H1 (cell line): ENCODE measurements around the gene VDR. TPM values are rescaled to one million over a fixed set of nuclear protein-coding genes. Genes with fewer than 3 reads are reported as not detected.

ENCODE experiments used
- CTCF ChIA-PET: fragments of 300-600 bp; sonication (Branson Sonifier 250); formaldehyde crosslinking; loops from one replicate; lab custom pipeline; 2021; ENCODE audit not compliant: partially characterized antibody; lab: Charles Lee
- POLR2A ChIA-PET: fragments of 300-600 bp; sonication (Branson Sonifier 250); formaldehyde crosslinking; loops from one replicate; lab custom pipeline; 2021; ENCODE audit warnings: inconsistent platforms; ENCODE audit not compliant: partially characterized antibody; lab: Charles Lee
- DNase-seq, 2 experiments: peaks; one replicate each; pipeline versions ENCODE4 v3.0.0 to v3.0.0-alpha.2; 2010 to 2022; ENCODE audit warnings: low spot score in 2 of 2, low read depth in 1 of 2, mixed read lengths in 1 of 2
- FAIRE-seq: peaks from 2 replicates; lab custom pipeline; 2011; peaks lifted over from hg19 to GRCh38; lab: Jason Lieb, UNC
- H2AFZ ChIP-seq: 2 replicates; pipeline ENCODE4 v1.8.1; 2012; ENCODE audit warnings: low read length, inconsistent platforms
- H2AK5ac ChIP-seq: 2 replicates; pipeline ENCODE4 v1.6.1; 2013; ENCODE audit warnings: low read depth, low read length
- H2BK120ac ChIP-seq: replicated peaks from 2 replicates; pipeline ENCODE3; 2013; ENCODE audit warnings: low read depth, low read length, inconsistent platforms
- H2BK12ac ChIP-seq: 2 replicates; pipeline ENCODE4 v1.6.1; 2013; ENCODE audit warnings: low read depth, low read length
- H2BK15ac ChIP-seq: 2 replicates; pipeline ENCODE4 v1.6.1; 2013; ENCODE audit warnings: low read length
- H2BK20ac ChIP-seq: 2 replicates; pipeline ENCODE4 v1.6.1; 2013; ENCODE audit warnings: low read length
- H2BK5ac ChIP-seq: 2 replicates; pipeline ENCODE4 v1.6.1; 2013; ENCODE audit warnings: low read depth, low read length
- H3K14ac ChIP-seq: 2 replicates; pipeline ENCODE4 v1.6.1; 2013; ENCODE audit warnings: inconsistent platforms; ENCODE audit not compliant: insufficient read length
- H3K18ac ChIP-seq: 2 replicates; pipeline ENCODE4 v1.6.1; 2013; ENCODE audit warnings: low read length; ENCODE audit errors: extremely low read depth
- H3K23ac ChIP-seq: 2 replicates; pipeline ENCODE4 v1.6.1; 2013; ENCODE audit warnings: inconsistent platforms; ENCODE audit not compliant: insufficient read length
- H3K23me2 ChIP-seq: 2 replicates; pipeline ENCODE4 v1.6.1; 2013; ENCODE audit warnings: low read depth, low read length
- H3K27ac ChIP-seq: 2 replicates; pipeline ENCODE4 v1.6.1; 2011; ENCODE audit warnings: low read depth, low read length, inconsistent platforms
- H3K27me3 ChIP-seq, 4 experiments: replicated peaks in 1 of 4; 1 replicate in 1 of 4; 2 replicates in 3 of 4; pipeline versions ENCODE4 v1.6.1 to v1.8.1; 2011 to 2013; ENCODE audit warnings: low read length in 3 of 4, mild to moderate bottlenecking in 3 of 4, inconsistent platforms in 2 of 4, mixed read lengths in 2 of 4, moderate library complexity in 1 of 4; ENCODE audit not compliant: control insufficient read depth in 3 of 4, insufficient read depth in 3 of 4; ENCODE audit errors: extremely low read depth in 1 of 4
- H3K36me3 ChIP-seq, 4 experiments: 2 replicates each; pipeline versions ENCODE4 v1.6.1 to v1.8.1; 2011 to 2013; ENCODE audit warnings: mild to moderate bottlenecking in 4 of 4, low read length in 3 of 4, moderate library complexity in 2 of 4, control low read depth in 1 of 4, inconsistent platforms in 1 of 4; ENCODE audit not compliant: insufficient read depth in 4 of 4, control insufficient read depth in 2 of 4
- H3K4ac ChIP-seq: replicated peaks from 2 replicates; pipeline ENCODE3; 2013; ENCODE audit warnings: low read length, low read depth, mixed read lengths, inconsistent platforms; ENCODE audit not compliant: insufficient read length
- H3K4me1 ChIP-seq, 4 experiments: replicated peaks in 1 of 4; 1 replicate in 1 of 4; 2 replicates in 3 of 4; pipeline versions ENCODE4 v1.6.1 to v1.8.1; 2011 to 2013; ENCODE audit warnings: low read length in 3 of 4, inconsistent platforms in 2 of 4, mixed read lengths in 1 of 4; ENCODE audit not compliant: insufficient read depth in 4 of 4, control insufficient read depth in 3 of 4
- H3K4me2 ChIP-seq, 2 experiments: 2 replicates each; pipeline versions ENCODE4 v1.6.1 to v1.8.1; 2011 to 2013; ENCODE audit warnings: low read depth in 2 of 2, low read length in 2 of 2, control low read depth in 1 of 2, inconsistent platforms in 1 of 2, mild to moderate bottlenecking in 1 of 2; ENCODE audit not compliant: insufficient read depth in 1 of 2
- H3K4me3 ChIP-seq, 4 experiments: fragments of 200-600, 300-600 bp in 1 of 4; sonication (generic), shearing (Covaris generic), sonication (Bioruptor Twin) in 1 of 4; 2 replicates each; pipeline versions ENCODE4 v1.5.1 to v1.8.1; 2011 to 2016; ENCODE audit warnings: low read length in 4 of 4, low read depth in 3 of 4, control low read depth in 2 of 4, inconsistent platforms in 2 of 4, mild to moderate bottlenecking in 2 of 4, mixed read lengths in 1 of 4, moderate library complexity in 1 of 4; ENCODE audit not compliant: insufficient read depth in 2 of 4; ENCODE audit errors: extremely low read depth in 1 of 4
- H3K56ac ChIP-seq: replicated peaks from 2 replicates; pipeline ENCODE3; 2013; ENCODE audit warnings: low read depth, mild to moderate bottlenecking, mixed read lengths, low read length, inconsistent platforms; ENCODE audit not compliant: insufficient read length
- H3K79me1 ChIP-seq: 2 replicates; pipeline ENCODE4 v1.6.1; 2013; ENCODE audit warnings: low read depth, low read length, control low read depth
- H3K79me2 ChIP-seq, 2 experiments: 2 replicates each; pipeline versions ENCODE4 v1.6.1 to v1.8.1; 2012 to 2013; ENCODE audit warnings: low read length in 2 of 2, mild to moderate bottlenecking in 2 of 2, inconsistent platforms in 1 of 2; ENCODE audit not compliant: insufficient read depth in 2 of 2, control insufficient read depth in 1 of 2
- H3K9ac ChIP-seq, 4 experiments: replicated peaks in 1 of 4; 1 replicate in 1 of 4; 2 replicates in 3 of 4; pipeline versions ENCODE4 v1.6.1 to v1.8.1; 2011 to 2013; ENCODE audit warnings: low read depth in 3 of 4, low read length in 3 of 4, control low read depth in 2 of 4, mild to moderate bottlenecking in 2 of 4, moderate library complexity in 2 of 4, inconsistent platforms in 1 of 4; ENCODE audit errors: extremely low read depth in 1 of 4
- H3K9me3 ChIP-seq, 2 experiments: 2 replicates each; pipeline versions ENCODE4 v1.6.1 to v1.8.1; 2012 to 2013; ENCODE audit warnings: mild to moderate bottlenecking in 2 of 2, moderate library complexity in 2 of 2, control low read depth in 1 of 2, inconsistent platforms in 1 of 2, low read depth in 1 of 2, low read length in 1 of 2, mixed read lengths in 1 of 2; ENCODE audit not compliant: insufficient read depth in 2 of 2
- H4K20me1 ChIP-seq, 2 experiments: replicated peaks in 1 of 2; 2 replicates each; pipeline versions ENCODE3 to v1.8.1; 2011 to 2013; ENCODE audit warnings: inconsistent platforms in 2 of 2, low read length in 2 of 2, mild to moderate bottlenecking in 1 of 2; ENCODE audit not compliant: insufficient read depth in 2 of 2, control insufficient read depth in 1 of 2
- H4K5ac ChIP-seq: 2 replicates; pipeline ENCODE4 v1.6.1; 2013; ENCODE audit warnings: low read length, low read depth, mixed read lengths, inconsistent platforms; ENCODE audit not compliant: insufficient read length
- H4K8ac ChIP-seq: 2 replicates; pipeline ENCODE4 v1.8.0; 2013; ENCODE audit warnings: mild to moderate bottlenecking, moderate library complexity, low read length, inconsistent platforms; ENCODE audit not compliant: insufficient read depth; ENCODE audit errors: extremely low read depth
- H4K91ac ChIP-seq: replicated peaks from 2 replicates; pipeline ENCODE3; 2013; ENCODE audit warnings: low read length, mixed read lengths, inconsistent platforms; ENCODE audit not compliant: insufficient read length
- ATF3 ChIP-seq: IDR thresholded peaks from 2 replicates; pipeline ENCODE4 v1.6.1; 2011; ENCODE audit warnings: low read depth, mild to moderate bottlenecking, low read length; ENCODE audit not compliant: insufficient read depth
- BACH1 ChIP-seq: IDR thresholded peaks from 2 replicates; pipeline ENCODE4 v1.6.1; 2012; ENCODE audit warnings: low read length, improper control_type of control experiment
- CEBPB ChIP-seq: IDR thresholded peaks from 2 replicates; pipeline ENCODE4 v1.6.1; 2012; ENCODE audit warnings: low read depth, low read length
- JUN ChIP-seq: IDR thresholded peaks from 2 replicates; pipeline ENCODE4 v1.6.1; 2011; ENCODE audit warnings: low read depth, mild to moderate bottlenecking, improper control_type of control experiment, low read length
- JUND ChIP-seq: IDR thresholded peaks from 2 replicates; pipeline ENCODE4 v1.6.1; 2011; ENCODE audit warnings: mild to moderate bottlenecking, improper control_type of control experiment, low read length
- KDM1A ChIP-seq: fragments of 200-600, 300-600 bp; sonication (generic); IDR thresholded peaks from 2 replicates; pipeline ENCODE4 v1.7.1; 2016; ENCODE audit warnings: mild to moderate bottlenecking, low read length, borderline replicate concordance
- POLR2AphosphoS5 ChIP-seq: IDR thresholded peaks from 2 replicates; pipeline ENCODE4 v1.6.1; 2011; ENCODE audit warnings: low read depth, low read length
- SIN3A ChIP-seq, 2 experiments: IDR thresholded peaks in 1 of 2; conservative IDR thresholded peaks in 1 of 2; 2 replicates each; pipeline ENCODE4 v1.6.1; 2011 to 2012; ENCODE audit warnings: low read length in 2 of 2, improper control_type of control experiment in 1 of 2, low read depth in 1 of 2, mild to moderate bottlenecking in 1 of 2
- SIRT6 ChIP-seq: IDR thresholded peaks from one replicate; pipeline ENCODE4 v1.7.1; 2012; ENCODE audit warnings: low read length, inconsistent platforms
- TAF7 ChIP-seq: optimal IDR thresholded peaks from 2 replicates; pipeline ENCODE3; 2011; ENCODE audit warnings: low read depth, mild to moderate bottlenecking, inconsistent platforms, low read length, moderate library complexity, borderline replicate concordance
- TBP ChIP-seq: IDR thresholded peaks from 2 replicates; pipeline ENCODE4 v1.6.1; 2011; ENCODE audit warnings: low read depth, low read length, improper control_type of control experiment
- ZNF274 ChIP-seq: IDR thresholded peaks from 2 replicates; pipeline ENCODE4 v1.7.0; 2012; ENCODE audit warnings: low read length, borderline replicate concordance; ENCODE audit errors: extremely low read depth
- WGBS, 2 experiments: shearing (Covaris generic) in 1 of 2; methylation state at CpG; one replicate each; pipeline versions ENCODE4 v1.1.6 to v1.1.7; 2013 to 2015; ENCODE audit warnings: low lambda C conversion rate in 2 of 2, mixed read lengths in 2 of 2, inconsistent platforms in 1 of 2, low coverage in 1 of 2, missing lambda C conversion rate in 1 of 2; ENCODE audit not compliant: insufficient replicate concordance in 2 of 2, insufficient coverage in 1 of 2, insufficient read length in 1 of 2; ENCODE audit errors: extremely low coverage in 1 of 2, missing lambda C conversion rate in 1 of 2; 5-methylcytosine and 5-hydroxymethylcytosine counted together
- polyA plus RNA-seq, 7 experiments: library from polyadenylated mRNA; depleted of rRNA in 3 of 7; stranded (reverse) in 5 of 7; unstranded in 2 of 7; fragments of >200 nt in 5 of 7; fragments of 200-250 nt in 2 of 7; gene quantifications; 1 replicate in 5 of 7; 2 replicates in 1 of 7; 4 replicates in 1 of 7; pipeline versions ENCODE4 v1.2.1 to v1.2.3, GENCODE V29; 2011 to 2013; ENCODE audit warnings: missing spikeins in 2 of 7, mixed read lengths in 2 of 7
- total RNA-seq: library from RNA; stranded (reverse); fragmentation: NEBNext Ultra II Directional; extraction: Animal tissue kit (Norgen Biotek cat#: 25700); gene quantifications from 2 replicates; pipeline ENCODE4 v1.2.1, GENCODE V29; 2021

Gene VDR
- total and polyA plus RNA-seq, 2 of the 8 experiments (the other 6 are each of a cell fraction or from before 2014, with no cell fraction given), result 0.44 to 0.65 TPM

GRCh38 chr12:47878293-47878917 lies 26.4 kb downstream of the VDR start:
- FAIRE-seq (no peak), DNase-seq (no peak)
- Histone ChIP-seq H4K8ac (no peak overlapping the region), H3K9me3 (no peaks in the 10 kb centered on the region), H3K36me3 (no peaks in the 10 kb centered on the region), H3K14ac (no peak overlapping the region), H2BK5ac (no peak overlapping the region), H3K79me1 (no peaks in the 10 kb centered on the region), H2BK120ac (no peak overlapping the region), H4K91ac (no peak overlapping the region), H2AK5ac (no peak overlapping the region), H4K20me1 (no peaks in the 10 kb centered on the region), H3K27ac (no peak overlapping the region), H3K23ac (no peak overlapping the region), H3K56ac (no peak overlapping the region), H2BK15ac (no peak overlapping the region), H3K18ac (no peak overlapping the region), H3K4ac (no peak overlapping the region), H3K9ac (no peak overlapping the region), H3K27me3 (no peaks in the 10 kb centered on the region; a peak in 1 of 7 replicates), H3K4me3 (no peak overlapping the region), H3K23me2 (no peaks in the 10 kb centered on the region), H3K4me1 (peaks cover 0 to 5% (median 1%) of the 10 kb centered on the region in 4 experiments; a peak in 4 of 7 replicates), H3K4me2 (no peak overlapping the region), H2BK20ac (no peak overlapping the region), H2AFZ (no peak overlapping the region), H3K79me2 (no peaks in the 10 kb centered on the region), H2BK12ac (no peak overlapping the region), H4K5ac (no peak overlapping the region)
- WGBS, 2 experiments, result 95% methylated on average over 7 of the region's 7 CpGs; no CpG with 5 or more reads in 1 of the 2 experiments
- CTCF ChIA-PET, result interaction anchor here (1.0 to 2.6 kb wide), 3 partner anchors 7 to 71 kb away, joined by 3 to 15 read pairs (median 7); partner anchors contain the start of gene VDR
- POLR2A ChIA-PET, result no interaction called here
- no peak for TF ChIP-seq CEBPB
- no peak for TF ChIP-seq TAF7
- no peak for TF ChIP-seq JUND
- TF ChIP-seq TBP, result no peak
- TF ChIP-seq SIN3A (conservative IDR thresholded peaks at IDR 0.05 in 1 of 2, IDR thresholded peaks at IDR 0.05 in 1 of 2; ENCODE audit: low read depth in 1 of 2, low read length in 2 of 2), result no peak
- TF ChIP-seq BACH1, result no peak
- TF ChIP-seq JUN, result no peak
- no peak for TF ChIP-seq SIRT6
- TF ChIP-seq KDM1A, result no peak
- TF ChIP-seq POLR2AphosphoS5, result no peak
- no peak for TF ChIP-seq ATF3
- TF ChIP-seq ZNF274, result no peak
